Nephron progenitor cell (in vitro differentiated cells): ENCODE results near the gene FBXO36.
A peak's percentile ranks its signal among the peaks of the same experiment; 100 is the strongest.

Source experiments
- DNase-seq: peaks from one replicate; pipeline ENCODE4 v3.0.0; 2021
- H3K27ac Mint-ChIP-seq: 2 replicates; pipeline ENCODE4 v1.8.0; 2021; ENCODE audit warnings: mild to moderate bottlenecking, moderate library complexity, mixed read lengths
- H3K27me3 Mint-ChIP-seq: 2 replicates; pipeline ENCODE4 v1.8.0; 2021; ENCODE audit warnings: mild to moderate bottlenecking, low read depth, mixed read lengths; ENCODE audit not compliant: poor library complexity
- H3K36me3 Mint-ChIP-seq: 2 replicates; pipeline ENCODE4 v1.8.0; 2021; ENCODE audit warnings: low read depth, mixed read lengths
- H3K4me1 Mint-ChIP-seq: 2 replicates; pipeline ENCODE4 v1.8.0; 2021; ENCODE audit warnings: mixed read lengths
- H3K4me3 Mint-ChIP-seq: 2 replicates; pipeline ENCODE4 v1.8.0; 2021; ENCODE audit warnings: mild to moderate bottlenecking, moderate library complexity, mixed read lengths
- H3K9me3 Mint-ChIP-seq: 2 replicates; pipeline ENCODE4 v1.8.0; 2021; ENCODE audit warnings: mild to moderate bottlenecking, moderate library complexity, mixed read lengths
- TF ChIP-seq, protein P1 (sequence below): fragments of 200-600 bp; sonication (generic); IDR thresholded peaks from 2 replicates; pipeline ENCODE4 v1.5.0; 2021; ENCODE audit warnings: antibody characterized with exemption

FBXO36 gene

DNA sequence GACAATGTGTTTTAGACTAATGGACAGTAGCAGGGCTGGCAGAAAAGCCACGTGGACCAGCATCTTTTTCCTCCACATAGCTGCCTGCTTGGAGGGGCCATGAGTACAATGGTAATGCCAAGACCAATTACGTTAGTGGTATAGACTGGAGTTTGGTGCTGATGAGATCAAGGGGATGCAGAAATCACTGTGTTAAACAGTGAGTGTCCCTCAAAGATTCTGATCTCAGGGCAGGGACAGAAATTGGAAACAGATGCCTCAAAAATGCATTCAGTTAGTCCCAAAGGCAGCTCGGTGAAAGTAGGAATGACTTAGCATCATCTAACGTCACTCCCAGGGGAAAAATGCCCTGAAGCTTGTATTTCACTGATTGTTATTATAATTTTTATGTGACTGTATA is 74.0 kb downstream of the FBXO36 start:
- H3K9me3 Mint-ChIP-seq = no peaks in the 10 kb centered on the region
- TF ChIP-seq, protein P1, sequence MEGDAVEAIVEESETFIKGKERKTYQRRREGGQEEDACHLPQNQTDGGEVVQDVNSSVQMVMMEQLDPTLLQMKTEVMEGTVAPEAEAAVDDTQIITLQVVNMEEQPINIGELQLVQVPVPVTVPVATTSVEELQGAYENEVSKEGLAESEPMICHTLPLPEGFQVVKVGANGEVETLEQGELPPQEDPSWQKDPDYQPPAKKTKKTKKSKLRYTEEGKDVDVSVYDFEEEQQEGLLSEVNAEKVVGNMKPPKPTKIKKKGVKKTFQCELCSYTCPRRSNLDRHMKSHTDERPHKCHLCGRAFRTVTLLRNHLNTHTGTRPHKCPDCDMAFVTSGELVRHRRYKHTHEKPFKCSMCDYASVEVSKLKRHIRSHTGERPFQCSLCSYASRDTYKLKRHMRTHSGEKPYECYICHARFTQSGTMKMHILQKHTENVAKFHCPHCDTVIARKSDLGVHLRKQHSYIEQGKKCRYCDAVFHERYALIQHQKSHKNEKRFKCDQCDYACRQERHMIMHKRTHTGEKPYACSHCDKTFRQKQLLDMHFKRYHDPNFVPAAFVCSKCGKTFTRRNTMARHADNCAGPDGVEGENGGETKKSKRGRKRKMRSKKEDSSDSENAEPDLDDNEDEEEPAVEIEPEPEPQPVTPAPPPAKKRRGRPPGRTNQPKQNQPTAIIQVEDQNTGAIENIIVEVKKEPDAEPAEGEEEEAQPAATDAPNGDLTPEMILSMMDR = no peak
- H3K4me3 Mint-ChIP-seq = no peak overlapping the region
- peaks cover 15% of the 10 kb centered on the region for H3K36me3 Mint-ChIP-seq
- no peak overlapping the region for H3K27ac Mint-ChIP-seq
- DNase-seq = no peak
- H3K27me3 Mint-ChIP-seq = no peaks in the 10 kb centered on the region
- H3K4me1 Mint-ChIP-seq = peaks cover 5% of the 10 kb centered on the region

DNA sequence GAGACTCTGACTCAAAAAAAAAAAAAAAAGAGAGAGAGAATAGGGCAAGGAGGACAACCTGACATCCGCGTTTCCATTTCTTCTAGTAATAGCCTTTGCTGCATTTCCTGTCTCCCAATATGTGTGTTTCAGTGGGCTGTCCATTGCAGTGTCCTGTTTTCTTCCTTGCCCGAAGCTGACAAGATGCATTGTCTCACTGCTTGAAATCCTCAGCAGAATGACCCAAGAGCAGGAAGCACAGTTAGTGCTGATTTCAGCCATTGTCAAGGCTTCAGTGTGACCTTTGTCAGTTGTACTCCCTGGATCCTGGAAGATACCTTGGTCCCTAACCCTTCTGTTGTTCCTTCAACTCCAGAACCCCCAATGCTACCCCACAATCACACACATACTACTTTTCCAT is 75.3 kb downstream of the FBXO36 start:
- DNase-seq = no peak
- H3K4me3 Mint-ChIP-seq = no peak overlapping the region
- H3K4me1 Mint-ChIP-seq = peaks cover 5% of the 10 kb centered on the region
- no peaks in the 10 kb centered on the region for H3K27me3 Mint-ChIP-seq
- H3K27ac Mint-ChIP-seq = no peak overlapping the region
- no peaks in the 10 kb centered on the region for H3K9me3 Mint-ChIP-seq
- TF ChIP-seq, protein P1 = no peak
- peaks cover 16% of the 10 kb centered on the region for H3K36me3 Mint-ChIP-seq

DNA sequence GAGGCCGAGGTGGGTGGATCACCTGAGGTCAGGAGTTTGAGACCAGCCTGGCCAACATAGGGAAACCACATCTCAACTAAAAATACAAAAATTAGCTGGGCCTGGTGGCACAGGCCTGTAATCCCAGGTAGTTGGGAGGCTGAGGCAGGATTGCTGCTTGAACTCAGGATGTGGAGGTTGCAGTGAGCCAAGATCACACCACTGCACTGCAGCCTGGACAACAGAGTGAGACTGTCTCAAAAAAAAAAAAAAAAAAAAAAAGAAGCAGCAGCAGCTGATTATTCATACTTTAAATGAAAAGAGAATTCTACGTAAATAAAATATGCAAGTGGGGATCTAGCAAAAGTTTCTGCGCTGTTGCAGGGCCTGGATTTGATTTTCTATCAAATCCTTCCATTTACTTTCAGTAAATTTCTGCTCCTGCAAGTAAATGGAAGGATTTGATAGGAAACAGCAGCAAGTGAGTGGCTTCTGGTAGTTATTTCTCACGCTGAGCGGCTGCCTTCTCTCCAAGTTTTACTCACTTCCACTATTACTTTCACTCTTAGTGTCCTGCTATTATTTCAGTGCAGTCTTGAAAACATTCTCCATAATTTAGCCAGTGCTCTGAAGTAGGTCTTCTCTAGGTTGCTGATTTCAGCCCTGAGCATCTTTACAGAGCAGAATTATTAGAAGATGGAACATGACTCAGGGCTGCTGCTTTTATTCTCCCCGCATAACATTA is 78.0 kb downstream of the FBXO36 start:
- Mint-ChIP-seq H3K4me1 (no peaks in the 10 kb centered on the region), H3K36me3 (peaks cover 26% of the 10 kb centered on the region), H3K4me3 (no peak overlapping the region), H3K9me3 (no peaks in the 10 kb centered on the region), H3K27ac (no peak overlapping the region), H3K27me3 (no peaks in the 10 kb centered on the region)
- DNase-seq = no peak
- TF ChIP-seq, protein P1 = no peak

DNA sequence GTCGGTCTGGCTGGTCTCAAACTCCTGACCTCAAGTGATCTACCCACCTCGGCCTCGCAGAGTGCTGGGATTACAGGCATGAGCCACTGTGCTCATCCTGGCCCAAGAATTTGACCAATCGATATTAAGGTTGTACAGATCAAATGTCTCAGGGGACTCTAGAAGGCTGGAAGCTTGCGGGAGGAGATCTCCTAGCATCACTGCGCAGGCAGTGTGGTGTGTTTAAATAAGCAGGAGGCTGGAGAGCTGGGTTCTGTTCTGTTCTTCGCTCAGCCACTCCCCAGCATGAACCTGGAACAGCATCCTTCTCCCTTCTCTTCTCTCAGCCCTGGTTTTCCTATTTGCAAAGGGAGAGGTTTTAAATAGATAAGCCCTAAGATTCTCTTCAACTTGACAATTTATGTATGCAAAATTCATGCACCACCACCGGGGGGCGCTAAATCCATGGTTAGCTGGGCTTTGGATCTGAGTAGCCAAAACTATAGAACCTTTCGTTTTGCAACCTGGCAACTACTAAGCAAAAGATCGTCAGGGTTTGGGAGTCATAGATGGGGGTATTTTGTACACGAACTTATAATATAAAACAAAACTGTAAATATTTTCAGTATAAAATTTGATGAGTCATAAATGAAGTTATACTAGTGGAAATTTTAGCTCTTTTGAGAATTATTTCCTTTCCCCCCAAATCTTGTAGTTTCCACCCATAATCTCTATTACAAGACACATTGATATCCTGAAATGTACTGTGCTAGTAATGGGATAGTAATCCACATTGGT is 85.8 kb downstream of the FBXO36 start:
- DNase-seq = peak; percentile 77
- Mint-ChIP-seq H3K27me3 (no peaks in the 10 kb centered on the region), H3K4me3 (no peak overlapping the region), H3K27ac (no peak overlapping the region), H3K4me1 (peaks cover 4% of the 10 kb centered on the region), H3K36me3 (peaks cover 15% of the 10 kb centered on the region), H3K9me3 (no peaks in the 10 kb centered on the region)
- TF ChIP-seq, protein P1 = peak; percentile 68

DNA sequence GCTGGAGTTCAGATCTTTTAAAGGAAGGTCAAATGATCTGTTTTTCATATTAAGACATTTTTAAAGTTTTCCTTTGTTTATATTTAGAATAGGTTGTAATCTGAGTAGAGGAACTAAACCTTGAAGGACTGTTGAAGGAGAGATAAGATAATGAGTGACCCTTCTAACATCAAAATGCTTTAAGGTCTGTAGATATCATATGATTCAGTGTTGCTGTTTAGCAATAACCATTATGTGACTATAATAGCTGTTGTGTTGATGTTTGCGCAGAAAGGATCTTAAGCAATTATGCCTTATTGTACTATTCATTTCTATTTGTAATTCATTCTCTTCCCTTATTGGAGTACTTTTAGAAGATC is 86.4 kb downstream of the FBXO36 start:
- Mint-ChIP-seq H3K27me3 (no peaks in the 10 kb centered on the region), H3K27ac (no peak overlapping the region), H3K9me3 (no peaks in the 10 kb centered on the region), H3K4me3 (no peak overlapping the region), H3K36me3 (peaks cover 15% of the 10 kb centered on the region), H3K4me1 (peaks cover 4% of the 10 kb centered on the region)
- TF ChIP-seq, protein P1 = no peak
- DNase-seq = no peak
